WTC11 (cell line): ENCODE results near the gene TRPC4AP. TPM values are rescaled to one million over a fixed set of nuclear protein-coding genes. Genes with fewer than 3 reads are reported as not detected.
A peak's percentile ranks its signal among the peaks of the same experiment; 100 is the strongest.

ENCODE experiments used
- ATAC-seq: fragments of 200-7000 bp; cut with Tn5 transposase; 2 replicates; pipeline ENCODE4 v1.10.0; 2021; ENCODE audit warnings: mild to moderate bottlenecking, moderate library complexity
- CTCF ChIA-PET: fragments of 300-600 bp; sonication (Branson Sonifier 250); formaldehyde crosslinking; loops from one replicate; lab custom pipeline; 2021; ENCODE audit warnings: antibody characterized with exemption; lab: Charles Lee
- POLR2A ChIA-PET: fragments of 350-600 bp; sonication (Branson Sonifier 250); formaldehyde crosslinking; loops from one replicate; lab custom pipeline; 2021; ENCODE audit warnings: antibody characterized with exemption; lab: Charles Lee
- DNase-seq: peaks from one replicate; pipeline ENCODE4 v3.0.0; 2021; ENCODE audit warnings: low spot score
- H3K27ac Mint-ChIP-seq: 2 replicates; pipeline ENCODE4 v1.8.0; 2021; ENCODE audit warnings: mixed read lengths
- H3K27me3 Mint-ChIP-seq: 2 replicates; pipeline ENCODE4 v1.8.0; 2021; ENCODE audit warnings: low read depth, mild to moderate bottlenecking, moderate library complexity, mixed read lengths
- H3K36me3 Mint-ChIP-seq: 2 replicates; pipeline ENCODE4 v1.8.0; 2021; ENCODE audit warnings: mixed read lengths
- H3K4me1 Mint-ChIP-seq: 2 replicates; pipeline ENCODE4 v1.8.0; 2022; ENCODE audit warnings: mixed read lengths
- H3K4me3 Mint-ChIP-seq: 2 replicates; pipeline ENCODE4 v1.8.0; 2021; ENCODE audit warnings: mild to moderate bottlenecking, moderate library complexity, mixed read lengths
- H3K9me3 Mint-ChIP-seq: 2 replicates; pipeline ENCODE4 v1.8.0; 2021; ENCODE audit warnings: mixed read lengths
- AR ChIP-seq: fragments of 250-450 bp; sonication (Bioruptor Pico); IDR thresholded peaks from 2 replicates; pipeline ENCODE4 v1.9.0; 2021; ENCODE audit warnings: mild to moderate bottlenecking
- ATF2 ChIP-seq: sonication (generic); formaldehyde crosslinking; IDR thresholded peaks from 2 replicates; pipeline ENCODE4 v1.8.1; 2022; ENCODE audit warnings: low read depth, missing genetic modification reagents, borderline replicate concordance
- CREB1 ChIP-seq: sonication (generic); formaldehyde crosslinking; IDR thresholded peaks from 2 replicates; pipeline ENCODE4 v1.8.0; 2023; ENCODE audit warnings: mild to moderate bottlenecking, missing genetic modification reagents
- ESRRA ChIP-seq: sonication (generic); formaldehyde crosslinking; IDR thresholded peaks from 2 replicates; pipeline ENCODE4 v1.8.1; 2022; ENCODE audit warnings: mild to moderate bottlenecking, missing genetic modification reagents, borderline replicate concordance
- ETV6 ChIP-seq: sonication (generic); formaldehyde crosslinking; IDR thresholded peaks from 2 replicates; pipeline ENCODE4 v1.8.1; 2022; ENCODE audit warnings: mild to moderate bottlenecking, missing genetic modification reagents
- FOXK1 ChIP-seq: sonication (generic); formaldehyde crosslinking; IDR thresholded peaks from 2 replicates; pipeline ENCODE4 v1.8.0; 2022; ENCODE audit warnings: mild to moderate bottlenecking, moderate library complexity, missing genetic modification reagents
- FOXP1 ChIP-seq: sonication (generic); formaldehyde crosslinking; IDR thresholded peaks from 2 replicates; pipeline ENCODE4 v1.8.0; 2022; ENCODE audit warnings: missing genetic modification reagents, mild to moderate bottlenecking, moderate library complexity, borderline replicate concordance
- GABPB1 ChIP-seq: sonication (generic); formaldehyde crosslinking; IDR thresholded peaks from 2 replicates; pipeline ENCODE4 v1.8.1; 2023; ENCODE audit warnings: mild to moderate bottlenecking, missing genetic modification reagents
- IRF2 ChIP-seq: sonication (generic); formaldehyde crosslinking; IDR thresholded peaks from 2 replicates; pipeline ENCODE4 v1.8.0; 2022; ENCODE audit warnings: low read depth, missing genetic modification reagents, borderline replicate concordance
- NFATC4 ChIP-seq: fragments of 250-450 bp; sonication (Bioruptor Pico); IDR thresholded peaks from 2 replicates; pipeline ENCODE4 v1.9.0; 2021; ENCODE audit warnings: mild to moderate bottlenecking
- RELA ChIP-seq: sonication (generic); formaldehyde crosslinking; IDR thresholded peaks from 2 replicates; pipeline ENCODE4 v1.8.1; 2022; ENCODE audit warnings: missing genetic modification reagents, mild to moderate bottlenecking, borderline replicate concordance
- ZNF317 ChIP-seq: sonication (generic); formaldehyde crosslinking; IDR thresholded peaks from 2 replicates; pipeline ENCODE4 v1.8.1; 2023; ENCODE audit warnings: low read depth, mild to moderate bottlenecking, moderate library complexity, missing genetic modification reagents, borderline replicate concordance
- ZNF423 ChIP-seq: fragments of 250-450 bp; sonication (Bioruptor Pico); IDR thresholded peaks from 2 replicates; pipeline ENCODE4 v2.1.2; 2022; ENCODE audit warnings: mild to moderate bottlenecking, moderate library complexity
- ZNF512 ChIP-seq: sonication (generic); formaldehyde crosslinking; IDR thresholded peaks from 2 replicates; pipeline ENCODE4 v1.8.1; 2022; ENCODE audit warnings: missing genetic modification reagents, borderline replicate concordance
- total RNA-seq: library from RNA; stranded (reverse); gene quantifications from 3 replicates; pipeline ENCODE4 v1.2.3, GENCODE V29; 2021

Gene TRPC4AP
- total RNA-seq, 1 experiment from 2014 or later, result 73.8 TPM

GRCh38 chr20:34976286-34976685 lies 116.3 kb downstream of the TRPC4AP start:
- H3K4me3 Mint-ChIP-seq, result no peak overlapping the region
- ChIA-PET CTCF (no interaction called here), POLR2A (no interaction called here)
- H3K27ac Mint-ChIP-seq, result no peak overlapping the region
- TF ChIP-seq RELA (CRISPR knock-in tag) (no peak), AR (CRISPR knock-in tag) (no peak), FOXP1 (CRISPR knock-in tag) (no peak), ZNF512 (CRISPR knock-in tag) (no peak), IRF2 (CRISPR knock-in tag) (no peak), ATF2 (CRISPR knock-in tag) (no peak), NFATC4 (CRISPR knock-in tag) (no peak)
- peaks cover 39% of the 10 kb centered on the region for H3K4me1 Mint-ChIP-seq
- no peaks in the 10 kb centered on the region for H3K9me3 Mint-ChIP-seq
- no peak for DNase-seq
- no peaks in the 10 kb centered on the region for H3K36me3 Mint-ChIP-seq
- peaks cover 7% of the 10 kb centered on the region; the same call in 1 of the 2 replicates for H3K27me3 Mint-ChIP-seq
- no peak for ATAC-seq

- ChIA-PET POLR2A (interaction anchor here (0.6 kb wide), 1 partner anchor 1682 kb away, joined by 5 read pairs; no protein-coding TSS in a partner anchor), CTCF (interaction anchor here (0.6 to 1.0 kb wide), 5 partner anchors 18 to 601 kb away, joined by 3 to 6 read pairs (median 3); partner anchors contain the start of gene MYH7B)
- no peak overlapping the region for H3K27ac Mint-ChIP-seq
- H3K36me3 Mint-ChIP-seq, result no peaks in the 10 kb centered on the region
- peaks cover 22% of the 10 kb centered on the region for H3K4me1 Mint-ChIP-seq
- no peak for ATAC-seq
- TF ChIP-seq GABPB1, result no peak
- peak; percentile 7; the same call in 1 of the 2 replicates for TF ChIP-seq ZNF423 (CRISPR knock-in tag)
- no peak overlapping the region for H3K4me3 Mint-ChIP-seq
- peaks cover 4% of the 10 kb centered on the region; the same call in 1 of the 2 replicates for H3K27me3 Mint-ChIP-seq
- no peaks in the 10 kb centered on the region for H3K9me3 Mint-ChIP-seq
- no peak for DNase-seq
Observed at GRCh38 chr20:34974246-34974645, 118.4 kb downstream of the TRPC4AP start.

- Mint-ChIP-seq H3K27ac (no peak overlapping the region), H3K9me3 (no peaks in the 10 kb centered on the region), H3K4me3 (no peak overlapping the region), H3K27me3 (no peaks in the 10 kb centered on the region), H3K4me1 (peaks cover 13% of the 10 kb centered on the region), H3K36me3 (no peaks in the 10 kb centered on the region)
- TF ChIP-seq CREB1 (CRISPR knock-in tag) (no peak), FOXK1 (CRISPR knock-in tag) (no peak), ZNF317 (CRISPR knock-in tag) (no peak), ESRRA (CRISPR knock-in tag) (no peak), ETV6 (CRISPR knock-in tag) (no peak)
- ChIA-PET CTCF (interaction anchor here (0.5 to 1.2 kb wide), 4 partner anchors 9 to 124 kb away, joined by 3 read pairs; no protein-coding TSS in a partner anchor), POLR2A (no interaction called here)
- DNase-seq (no peak), ATAC-seq (no peak)
Observed at GRCh38 chr20:34971561-34972235, 120.9 kb downstream of the TRPC4AP start.
